Heart left ventricle (tissue), 13 donors: Measurements from ENCODE around the gene XCL2.

ENCODE experiments used
- POLR2A ChIP-seq, 2 donors: fragments of 450-650 bp; IDR thresholded peaks; one replicate each; pipeline ENCODE4 v1.6.1; 2017; ENCODE audit warnings: antibody characterized with exemption in 2 of 2, mild to moderate bottlenecking in 2 of 2, moderate library complexity in 2 of 2
- TF ChIP-seq, protein P1 (sequence below), 12 donors: fragments of 200-600 bp; sonication (generic) in 4 of 12; IDR thresholded peaks; one replicate each; pipeline versions ENCODE4 v1.5.0 to v1.8.0; 2018 to 2022; ENCODE audit warnings: antibody characterized with exemption in 12 of 12, mild to moderate bottlenecking in 5 of 12
- donor health status: ischemic (EF 13 %, LVEDD 7.1; RV severe dilation, severe dysfunction).
- donor health status: DM: no; HTN: yes; CAD: no.
- donor health status: DM: no; HTN: no; CAD: no.
- donor health status: ischemic (EF 25% LVEDD 6.9; RV normal size, moderate dysfunction).
- donor health status: ischemic (EF 25% LVEDD 5.7; RV mildly dilated, moderate dysfunction).
- donor health status: ischemic (EF 35%, LVEDD 5.7; RV mildly dilated, moderate dysfunction).
- donor health status: nonischemic (EF 11% LVEDD 7.7; RV severe dilation, severe dysfunction).
- donor health status: DM: yes; HTN: yes; CAD: no.
- donor health status: PGD.
- donor health status: ischemic (EF 29% LVEDD 5.4; RV normal size, mild dysfunction).
- donor health status: nonischemic (EF 23%, LVEDD 6.1; RV moderate dilation, normal function).

DNA sequence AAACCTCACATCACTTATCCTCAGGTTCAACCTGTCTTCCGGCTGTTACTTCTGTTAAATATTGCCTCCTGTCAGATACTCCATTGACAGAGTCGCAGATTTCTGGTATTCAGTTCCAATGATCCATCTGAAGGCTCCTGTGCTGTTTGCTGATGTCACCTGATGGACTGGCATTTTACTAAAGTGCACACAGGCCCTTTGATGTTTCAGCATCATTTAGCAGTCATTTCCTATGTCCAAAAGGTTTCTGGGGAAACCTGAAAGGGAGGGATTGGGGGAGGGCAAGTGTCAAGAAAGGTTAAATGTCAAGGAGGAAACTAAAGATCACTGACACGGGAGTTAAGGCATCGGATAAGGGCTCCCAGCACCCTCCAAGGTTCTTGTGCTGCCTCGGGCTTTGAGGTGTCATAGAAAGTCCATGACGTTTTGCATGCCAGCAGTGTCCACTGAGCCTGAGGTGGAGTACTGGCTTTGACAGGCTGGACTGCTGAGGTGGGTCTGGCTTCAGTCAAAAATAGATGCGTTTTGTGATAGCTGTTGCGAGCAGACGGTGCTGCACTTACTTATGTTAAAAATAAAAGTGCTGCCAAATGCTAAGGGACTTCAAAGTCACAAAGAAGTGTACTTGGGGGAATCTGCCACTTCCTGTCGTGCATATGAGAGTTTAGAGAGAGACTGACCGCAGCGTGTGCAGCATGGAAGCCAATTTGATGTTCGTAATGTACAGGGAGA is 30.8 kb downstream of the XCL2 start:
- TF ChIP-seq, protein P1, sequence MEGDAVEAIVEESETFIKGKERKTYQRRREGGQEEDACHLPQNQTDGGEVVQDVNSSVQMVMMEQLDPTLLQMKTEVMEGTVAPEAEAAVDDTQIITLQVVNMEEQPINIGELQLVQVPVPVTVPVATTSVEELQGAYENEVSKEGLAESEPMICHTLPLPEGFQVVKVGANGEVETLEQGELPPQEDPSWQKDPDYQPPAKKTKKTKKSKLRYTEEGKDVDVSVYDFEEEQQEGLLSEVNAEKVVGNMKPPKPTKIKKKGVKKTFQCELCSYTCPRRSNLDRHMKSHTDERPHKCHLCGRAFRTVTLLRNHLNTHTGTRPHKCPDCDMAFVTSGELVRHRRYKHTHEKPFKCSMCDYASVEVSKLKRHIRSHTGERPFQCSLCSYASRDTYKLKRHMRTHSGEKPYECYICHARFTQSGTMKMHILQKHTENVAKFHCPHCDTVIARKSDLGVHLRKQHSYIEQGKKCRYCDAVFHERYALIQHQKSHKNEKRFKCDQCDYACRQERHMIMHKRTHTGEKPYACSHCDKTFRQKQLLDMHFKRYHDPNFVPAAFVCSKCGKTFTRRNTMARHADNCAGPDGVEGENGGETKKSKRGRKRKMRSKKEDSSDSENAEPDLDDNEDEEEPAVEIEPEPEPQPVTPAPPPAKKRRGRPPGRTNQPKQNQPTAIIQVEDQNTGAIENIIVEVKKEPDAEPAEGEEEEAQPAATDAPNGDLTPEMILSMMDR (IDR thresholded peaks at IDR 0.05), result no peak
- TF ChIP-seq POLR2A (IDR thresholded peaks at IDR 0.05), result no peak
